Measurements from ENCODE around the gene SLC16A10.
"Not testable (repeated sequence)": the region's sequence is repeated elsewhere in the genome, so short reads cannot be mapped to it uniquely, and the experiment has no call there.

Gene SLC16A10

GRCh38 chr6:111087106-111087835, at the start of gene SLC16A10:
Gene SLC16A10, plus strand, starts transcription at chr6:111087503. Its CDS starts 250 bp downstream, at chr6:111087753.
- peak within 1 kb of the TSS; percentile 67 for H3K4me3 ChIP-seq (ENCODE audit: low read length)
- no peaks in the 10 kb centered on the region for H3K36me3 ChIP-seq (ENCODE audit: control insufficient read depth, insufficient read depth, low read length)
- H3K4me1 ChIP-seq (ENCODE audit: control insufficient read depth, insufficient read depth, low read length), result no peaks in the 10 kb centered on the region
- H3K27ac ChIP-seq (ENCODE audit: low read depth, low read length), result no peak within 1 kb of the TSS
- no peak within 1 kb of the TSS for H3K9ac ChIP-seq (ENCODE audit: low read length)
- H3K27me3 ChIP-seq (ENCODE audit: control insufficient read depth, insufficient read depth, low read length), result no peaks in the 10 kb centered on the region

- Histone ChIP-seq H3K9ac (ENCODE audit: low read length) (no peak overlapping the region), H3K27ac (ENCODE audit: low read depth, low read length) (no peak overlapping the region), H3K4me3 (ENCODE audit: low read length) (no peak overlapping the region), H3K4me1 (ENCODE audit: control insufficient read depth, insufficient read depth, low read length) (no peaks in the 10 kb centered on the region), H3K27me3 (ENCODE audit: control insufficient read depth, insufficient read depth, low read length) (no peaks in the 10 kb centered on the region), H3K36me3 (ENCODE audit: control insufficient read depth, insufficient read depth, low read length) (no peaks in the 10 kb centered on the region)
These were observed 48.6 kb upstream of the SLC16A10 start for GRCh38 chr6:111038534-111039252.

GRCh38 chr6:111041917-111042316, 45.4 kb upstream of the SLC16A10 start:
- Histone ChIP-seq H3K27me3 (ENCODE audit: control insufficient read depth, insufficient read depth, low read length) (no peaks in the 10 kb centered on the region), H3K36me3 (ENCODE audit: control insufficient read depth, insufficient read depth, low read length) (no peaks in the 10 kb centered on the region), H3K9ac (ENCODE audit: low read length) (no peak overlapping the region), H3K4me1 (ENCODE audit: control insufficient read depth, insufficient read depth, low read length) (no peaks in the 10 kb centered on the region), H3K27ac (ENCODE audit: low read depth, low read length) (no peak overlapping the region), H3K4me3 (ENCODE audit: low read length) (no peak overlapping the region)

- Histone ChIP-seq H3K4me3 (ENCODE audit: low read length) (no peak overlapping the region), H3K27me3 (ENCODE audit: control insufficient read depth, insufficient read depth, low read length) (no peaks in the 10 kb centered on the region), H3K36me3 (ENCODE audit: control insufficient read depth, insufficient read depth, low read length) (no peaks in the 10 kb centered on the region), H3K9ac (ENCODE audit: low read length) (no peak overlapping the region), H3K27ac (ENCODE audit: low read depth, low read length) (no peak overlapping the region), H3K4me1 (ENCODE audit: control insufficient read depth, insufficient read depth, low read length) (no peaks in the 10 kb centered on the region)
These were observed 40.1 kb upstream of the SLC16A10 start for GRCh38 chr6:111047244-111047643.

GRCh38 chr6:111050261-111051023, 36.9 kb upstream of the SLC16A10 start:
- Histone ChIP-seq H3K4me3 (ENCODE audit: low read length) (no peak overlapping the region), H3K27me3 (ENCODE audit: control insufficient read depth, insufficient read depth, low read length) (no peaks in the 10 kb centered on the region), H3K36me3 (ENCODE audit: control insufficient read depth, insufficient read depth, low read length) (no peaks in the 10 kb centered on the region), H3K4me1 (ENCODE audit: control insufficient read depth, insufficient read depth, low read length) (no peaks in the 10 kb centered on the region), H3K27ac (ENCODE audit: low read depth, low read length) (no peak overlapping the region), H3K9ac (ENCODE audit: low read length) (no peak overlapping the region)

- Histone ChIP-seq H3K27me3 (ENCODE audit: control insufficient read depth, insufficient read depth, low read length) (no peaks in the 10 kb centered on the region), H3K36me3 (ENCODE audit: control insufficient read depth, insufficient read depth, low read length) (no peaks in the 10 kb centered on the region), H3K4me1 (ENCODE audit: control insufficient read depth, insufficient read depth, low read length) (no peaks in the 10 kb centered on the region), H3K9ac (ENCODE audit: low read length) (no peak overlapping the region), H3K4me3 (ENCODE audit: low read length) (no peak overlapping the region), H3K27ac (ENCODE audit: low read depth, low read length) (no peak overlapping the region)
These were observed 35.1 kb upstream of the SLC16A10 start for GRCh38 chr6:111052171-111052570.

GRCh38 chr6:111057074-111057752, 30.1 kb upstream of the SLC16A10 start:
- no peak overlapping the region for H3K27ac ChIP-seq (ENCODE audit: low read depth, low read length)
- no peaks in the 10 kb centered on the region for H3K4me1 ChIP-seq (ENCODE audit: control insufficient read depth, insufficient read depth, low read length)
- H3K36me3 ChIP-seq (ENCODE audit: control insufficient read depth, insufficient read depth, low read length), result no peaks in the 10 kb centered on the region
- no peak overlapping the region for H3K4me3 ChIP-seq (ENCODE audit: low read length)
- H3K27me3 ChIP-seq (ENCODE audit: control insufficient read depth, insufficient read depth, low read length), result no peaks in the 10 kb centered on the region
- H3K9ac ChIP-seq (ENCODE audit: low read length), result no peak overlapping the region

GRCh38 chr6:111061508-111061907, 25.8 kb upstream of the SLC16A10 start:
- no peaks in the 10 kb centered on the region for H3K4me1 ChIP-seq (ENCODE audit: control insufficient read depth, insufficient read depth, low read length)
- H3K27ac ChIP-seq (ENCODE audit: low read depth, low read length), result no peak overlapping the region

GRCh38 chr6:111061985-111062384, 25.3 kb upstream of the SLC16A10 start:
- not testable (repeated sequence) for H3K4me3 ChIP-seq (ENCODE audit: low read length); H3K27ac ChIP-seq (ENCODE audit: low read depth, low read length); H3K36me3 ChIP-seq (ENCODE audit: control insufficient read depth, insufficient read depth, low read length); H3K9ac ChIP-seq (ENCODE audit: low read length); H3K4me1 ChIP-seq (ENCODE audit: control insufficient read depth, insufficient read depth, low read length); H3K27me3 ChIP-seq (ENCODE audit: control insufficient read depth, insufficient read depth, low read length)

More at GRCh38 chr6:111061508-111061907, 25.8 kb upstream of the SLC16A10 start:
- no peaks in the 10 kb centered on the region for H3K36me3 ChIP-seq (ENCODE audit: control insufficient read depth, insufficient read depth, low read length)
- H3K4me3 ChIP-seq (ENCODE audit: low read length), result no peak overlapping the region
- H3K27me3 ChIP-seq (ENCODE audit: control insufficient read depth, insufficient read depth, low read length), result no peaks in the 10 kb centered on the region
- H3K9ac ChIP-seq (ENCODE audit: low read length), result no peak overlapping the region

GRCh38 chr6:111062860-111063259, 24.4 kb upstream of the SLC16A10 start:
- H3K9ac ChIP-seq (ENCODE audit: low read length); H3K27me3 ChIP-seq (ENCODE audit: control insufficient read depth, insufficient read depth, low read length); H3K36me3 ChIP-seq (ENCODE audit: control insufficient read depth, insufficient read depth, low read length); H3K4me1 ChIP-seq (ENCODE audit: control insufficient read depth, insufficient read depth, low read length); H3K27ac ChIP-seq (ENCODE audit: low read depth, low read length); H3K4me3 ChIP-seq (ENCODE audit: low read length): not testable (repeated sequence)

GRCh38 chr6:111068109-111068865, 19.0 kb upstream of the SLC16A10 start:
- Histone ChIP-seq H3K4me1 (ENCODE audit: control insufficient read depth, insufficient read depth, low read length) (no peaks in the 10 kb centered on the region), H3K27me3 (ENCODE audit: control insufficient read depth, insufficient read depth, low read length) (no peaks in the 10 kb centered on the region), H3K9ac (ENCODE audit: low read length) (no peak overlapping the region), H3K4me3 (ENCODE audit: low read length) (no peak overlapping the region), H3K36me3 (ENCODE audit: control insufficient read depth, insufficient read depth, low read length) (no peaks in the 10 kb centered on the region), H3K27ac (ENCODE audit: low read depth, low read length) (no peak overlapping the region)

Data from rectal smooth muscle tissue (tissue), 1 donor.